HG02642 (cell line): ENCODE results near the gene DENND1A.

ENCODE experiments used
- ATAC-seq: cut with Tn5 transposase; IDR thresholded peaks from one replicate; pipeline ENCODE4 v1.9.1; 2021; ENCODE audit warnings: mild to moderate bottlenecking; ENCODE audit not compliant: unreplicated experiment, poor library complexity

Gene DENND1A

DNA sequence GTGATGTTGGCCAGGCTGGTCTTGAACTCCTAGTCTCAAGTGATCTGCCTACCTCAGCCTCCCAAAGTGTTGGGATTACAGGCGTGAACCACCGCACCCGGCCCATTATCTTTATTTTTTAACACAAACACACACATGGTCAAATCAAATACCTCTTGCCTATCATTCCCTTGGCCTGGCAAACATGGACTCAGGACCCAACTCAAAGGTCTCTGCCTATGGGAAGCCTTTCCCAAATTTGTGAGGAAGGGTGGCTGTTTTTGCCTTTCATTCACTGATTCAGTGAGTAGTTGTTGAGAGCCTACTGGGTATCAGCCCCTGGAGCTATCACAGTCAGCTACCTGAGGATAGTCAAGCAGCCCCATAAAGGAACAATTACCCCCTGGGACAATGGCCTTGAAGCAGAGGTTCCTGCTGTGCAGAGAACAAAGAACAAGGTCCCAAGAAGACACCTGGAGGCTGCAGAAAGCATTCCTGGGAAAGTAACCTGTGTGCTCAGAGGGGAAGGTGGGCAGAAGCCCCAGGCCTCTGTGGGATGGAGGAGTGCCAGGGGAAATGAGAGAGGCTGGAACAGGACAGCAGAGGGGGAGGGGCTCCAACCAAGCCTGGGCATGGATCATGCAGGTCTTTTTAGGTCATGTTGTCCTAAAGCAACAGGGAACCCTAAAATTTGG is 447.5 kb downstream of the DENND1A start:
- ATAC-seq: no peak

DNA sequence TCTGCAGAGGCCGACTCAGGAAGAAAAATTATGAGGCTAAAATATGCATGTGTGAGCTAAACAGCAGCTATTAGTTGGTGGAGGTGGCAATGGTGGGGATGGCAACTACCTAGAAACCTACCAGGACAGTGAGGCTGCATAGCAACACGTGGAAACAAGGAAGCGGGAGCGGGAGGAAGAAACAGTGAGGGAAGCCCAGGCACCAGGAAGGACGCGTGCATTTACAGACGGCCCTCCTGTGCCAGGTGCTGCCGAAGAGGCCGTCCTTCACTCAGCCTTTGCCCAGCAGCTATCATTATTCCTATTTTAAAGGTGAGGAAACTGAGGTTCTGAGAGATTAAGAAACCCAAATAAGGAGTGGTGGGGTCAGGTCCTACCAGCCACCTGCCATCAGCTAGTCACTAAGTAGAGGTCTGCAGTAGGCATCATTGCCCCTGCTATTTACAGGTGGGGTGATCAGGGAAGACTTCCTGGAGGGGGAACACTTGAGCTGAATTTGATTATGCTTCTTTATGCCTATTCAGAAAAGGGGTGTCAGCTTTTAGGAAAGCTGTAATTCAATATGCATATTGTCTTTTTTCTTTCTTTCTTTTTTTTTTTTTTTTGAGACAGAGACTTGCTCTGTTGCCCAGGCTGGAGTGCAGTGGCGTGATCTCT is 448.6 kb downstream of the DENND1A start:
- ATAC-seq: no peak

DNA sequence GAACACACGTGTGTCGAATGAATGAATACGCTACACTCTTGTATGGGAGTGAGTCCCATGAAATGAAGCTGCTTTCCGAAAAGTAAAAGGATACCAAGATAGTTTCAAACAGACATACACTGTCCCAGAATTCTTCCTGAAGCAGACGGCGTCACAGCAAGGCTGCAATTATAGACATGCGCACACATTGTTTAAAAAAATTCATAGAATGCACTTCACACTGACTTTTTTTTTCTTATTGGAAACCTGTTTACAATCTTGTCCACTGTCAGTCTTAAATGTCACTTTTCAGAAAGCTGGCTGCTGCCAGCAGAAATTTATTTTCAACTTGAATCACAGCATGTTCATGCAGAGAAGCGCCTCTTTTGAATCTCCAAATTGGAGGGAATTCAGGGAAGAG is 449.1 kb downstream of the DENND1A start:
- no peak for ATAC-seq

- no peak for ATAC-seq
Measured at GRCh38 chr9:123480096-123480495, 449.8 kb downstream of the DENND1A start.

- ATAC-seq: no peak
Measured at GRCh38 chr9:123478967-123479602, 450.8 kb downstream of the DENND1A start.

- ATAC-seq: no peak
Measured at GRCh38 chr9:123478160-123478559, 451.8 kb downstream of the DENND1A start.

DNA sequence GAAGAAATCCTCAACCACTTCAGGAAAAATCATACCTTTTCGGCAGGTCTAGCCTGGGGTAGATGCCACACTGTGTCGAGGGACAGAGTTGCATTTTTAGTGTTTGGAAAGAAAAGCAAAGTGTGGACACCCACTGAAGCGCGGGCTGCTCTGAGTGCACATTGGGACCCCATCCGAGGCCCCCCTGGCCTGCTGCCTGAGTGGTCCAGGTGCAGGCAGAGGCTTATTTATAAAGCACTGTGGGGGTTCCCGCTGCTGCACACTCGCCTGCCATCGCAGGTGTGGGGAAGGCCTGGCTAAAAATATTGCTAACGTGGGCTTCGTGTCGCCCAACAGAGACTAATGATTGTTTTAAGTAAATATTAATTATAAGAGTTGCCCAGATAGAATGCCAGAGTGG is 454.5 kb downstream of the DENND1A start:
- no peak for ATAC-seq

GRCh38 chr9:123472862-123473614 is 456.9 kb downstream of the DENND1A start:
- ATAC-seq: no peak

DNA sequence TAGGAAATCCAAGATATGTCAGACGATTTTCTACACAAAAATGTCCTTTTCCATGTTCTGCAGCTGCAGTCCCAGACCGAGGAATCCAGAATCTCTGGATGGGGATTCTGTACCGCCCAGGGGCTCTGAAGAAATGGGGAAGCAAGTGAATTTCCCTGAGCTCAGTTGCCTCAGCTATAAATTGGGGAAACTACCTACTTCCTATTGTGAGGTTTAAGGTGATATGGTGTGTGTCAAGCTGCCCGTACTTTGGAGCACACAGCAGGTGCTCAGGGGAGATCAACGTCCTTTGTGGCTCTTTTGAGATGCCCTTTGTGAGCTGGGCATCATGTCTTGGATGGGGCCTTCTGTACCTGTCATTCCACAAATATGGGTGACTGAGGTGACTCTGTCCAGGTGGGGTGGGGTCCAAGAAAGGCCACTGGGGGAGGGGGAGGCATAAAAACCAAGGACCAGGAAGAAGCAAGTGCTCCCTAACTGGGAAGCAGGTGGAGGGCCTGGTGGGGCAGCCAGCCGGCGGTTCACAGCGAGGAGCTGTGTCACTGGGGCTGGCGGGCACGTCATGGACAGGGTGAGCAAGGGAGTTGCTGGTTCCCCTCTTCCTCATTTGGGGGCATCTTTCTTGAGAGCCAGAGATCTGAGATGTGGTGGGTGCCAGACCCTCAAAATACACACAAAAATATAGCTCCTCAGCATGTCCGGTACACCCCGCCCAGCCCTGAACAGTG is 457.9 kb downstream of the DENND1A start:
- no peak for ATAC-seq

DNA sequence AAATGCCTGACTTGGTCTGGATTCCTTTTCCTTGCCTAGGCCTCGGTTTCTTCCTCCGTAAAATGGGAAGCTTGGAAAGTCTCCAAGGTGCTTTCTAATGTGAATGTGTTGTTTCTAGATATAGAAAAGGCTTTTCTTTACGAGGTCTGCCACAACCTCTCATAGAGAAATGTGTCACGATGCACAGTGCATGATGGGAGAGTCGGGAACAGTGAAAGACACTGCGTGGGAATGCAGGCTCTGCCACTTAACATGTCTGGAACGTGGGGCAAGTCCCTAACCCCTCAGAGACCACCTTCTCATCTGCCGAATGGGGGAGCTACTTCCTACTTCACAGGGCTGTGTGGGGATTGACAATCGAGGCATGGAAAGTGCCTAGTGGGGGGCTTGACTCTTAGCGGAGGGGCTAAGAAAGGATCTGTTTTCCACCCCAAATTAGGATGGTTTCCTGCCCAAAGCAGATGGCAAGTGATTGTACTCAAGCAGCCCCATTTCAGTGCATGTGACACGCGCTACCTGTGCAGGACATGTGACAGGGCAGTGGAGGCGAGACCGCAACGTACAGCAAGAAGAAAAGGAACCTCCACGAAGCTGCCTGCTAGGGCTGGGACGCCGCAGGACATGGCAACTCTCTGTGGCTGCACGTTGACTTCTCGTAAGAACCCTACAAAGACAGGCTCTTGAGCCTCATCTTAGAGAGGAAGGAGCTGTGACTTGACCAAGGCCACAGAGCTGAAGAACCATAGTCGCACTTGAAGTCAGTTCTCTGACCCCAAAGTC is 458.7 kb downstream of the DENND1A start:
- ATAC-seq: no peak

DNA sequence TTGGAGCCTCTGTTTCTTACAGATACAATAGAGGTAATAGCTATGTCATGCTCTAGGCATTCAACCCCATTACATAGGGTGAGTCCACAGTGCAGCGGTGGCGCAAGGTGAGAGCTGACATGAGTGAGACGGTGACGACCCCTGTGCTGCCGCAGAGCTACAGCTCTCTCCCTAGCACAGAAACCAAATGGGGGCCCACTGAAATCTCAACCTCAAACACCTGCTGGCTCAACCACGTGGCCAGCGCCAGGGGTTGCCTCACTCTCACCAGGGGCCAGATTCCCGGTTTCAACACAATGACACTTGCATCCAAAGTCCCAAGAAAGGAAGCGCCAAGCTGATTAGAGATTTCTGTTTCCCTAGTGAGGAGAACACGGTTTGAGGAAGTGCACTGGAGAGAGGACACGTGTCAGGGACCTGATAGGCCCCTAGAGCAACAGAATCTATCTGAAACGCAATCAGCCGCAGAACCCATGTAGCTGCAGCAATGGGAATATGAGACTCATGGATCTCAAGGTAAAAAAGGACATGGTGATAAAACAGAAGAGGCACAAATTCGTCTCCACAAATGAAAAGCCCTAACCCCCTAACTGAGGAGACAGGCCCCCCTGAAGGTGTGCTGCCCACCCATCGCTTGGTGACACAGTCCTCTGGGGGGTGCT is 459.7 kb downstream of the DENND1A start:
- no peak for ATAC-seq

DNA sequence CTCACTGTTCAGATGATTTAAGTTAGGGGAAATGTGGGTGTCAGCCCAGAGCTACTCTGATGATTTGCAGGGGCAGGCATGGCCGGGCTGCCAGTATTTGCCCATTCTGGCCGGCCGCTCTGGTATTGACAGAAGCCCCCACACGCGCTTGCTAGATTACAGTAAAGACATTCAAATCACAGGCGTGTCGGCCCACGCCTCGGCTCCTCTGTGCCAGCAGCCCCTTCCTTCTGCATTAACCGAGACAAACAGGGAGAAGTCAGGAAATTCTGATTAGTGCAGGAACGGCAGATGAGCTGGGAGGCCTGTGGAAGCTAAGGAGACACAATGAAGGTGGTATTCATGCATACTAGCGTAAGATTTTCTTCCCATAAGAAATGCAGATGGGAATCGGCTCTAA is 460.6 kb downstream of the DENND1A start:
- no peak for ATAC-seq

- ATAC-seq: no peak
Measured at GRCh38 chr9:123468541-123468940, 461.4 kb downstream of the DENND1A start.

- ATAC-seq: no peak
Measured at GRCh38 chr9:123465304-123465703, 464.6 kb downstream of the DENND1A start.

- ATAC-seq: no peak
Measured at GRCh38 chr9:123460091-123460490, 469.8 kb downstream of the DENND1A start.

- ATAC-seq: no peak
Measured at GRCh38 chr9:123457583-123457982, 472.3 kb downstream of the DENND1A start.

- ATAC-seq: no peak
Measured at GRCh38 chr9:123456011-123456410, 473.9 kb downstream of the DENND1A start.

DNA sequence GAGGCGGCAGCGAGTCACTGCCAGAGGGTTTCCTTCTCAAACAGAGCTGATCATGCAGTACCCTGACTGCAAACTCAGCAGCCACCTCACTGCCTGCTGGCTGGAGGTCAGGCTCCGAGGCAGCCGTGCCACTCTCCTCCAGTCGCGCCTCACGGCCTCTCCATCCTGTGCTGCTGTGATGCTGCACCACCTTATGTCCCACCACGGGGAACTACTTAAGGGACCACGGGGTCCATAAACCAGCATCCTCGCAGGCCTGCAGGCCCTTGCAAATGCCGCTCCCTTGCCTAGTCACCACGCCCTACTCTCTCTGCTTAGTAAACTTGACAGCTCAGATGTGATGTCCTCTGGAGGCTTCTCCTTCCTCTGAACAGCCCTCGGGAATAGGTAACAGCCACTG is 474.7 kb downstream of the DENND1A start:
- ATAC-seq: no peak

DNA sequence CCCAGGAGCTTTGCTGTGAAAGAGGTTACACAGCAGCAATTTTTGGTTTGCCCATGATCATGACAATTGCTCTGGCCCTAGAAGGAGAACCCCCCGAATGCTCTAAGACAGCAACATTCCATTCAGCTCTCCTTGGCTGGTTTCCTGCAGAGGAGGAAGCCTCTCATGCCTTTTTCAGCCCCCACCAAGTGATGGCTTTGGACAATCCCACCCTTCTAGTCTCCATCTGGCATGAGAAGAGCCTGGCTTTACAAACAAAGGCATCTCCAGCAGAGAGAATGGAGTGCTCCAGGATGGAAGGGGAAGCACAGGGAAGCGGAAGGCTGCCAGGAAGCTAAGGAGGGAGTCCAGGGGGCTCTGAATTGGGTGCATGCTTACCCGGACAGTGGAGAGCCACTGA is 475.6 kb downstream of the DENND1A start:
- ATAC-seq: no peak
